Thyroid gland (tissue), 4 donors: Measurements from ENCODE around the gene FRAS1.

Experiments used
- POLR2A ChIP-seq, 2 donors: fragments of 450-650 bp; IDR thresholded peaks; one replicate each; pipeline ENCODE4 v1.6.1; 2017; ENCODE audit warnings: antibody characterized with exemption in 2 of 2, mild to moderate bottlenecking in 2 of 2, moderate library complexity in 1 of 2
- TF ChIP-seq, protein P1 (sequence below), 6 experiments: fragments of 200-600 bp in 3 of 6; fragments of 450-650 bp in 3 of 6; sonication (generic) in 3 of 6; IDR thresholded peaks; one replicate each; pipeline ENCODE4 v1.5.1; 2016 to 2019; ENCODE audit warnings: antibody characterized with exemption in 6 of 6, mild to moderate bottlenecking in 2 of 6, inconsistent platforms in 1 of 6, moderate library complexity in 1 of 6

DNA sequence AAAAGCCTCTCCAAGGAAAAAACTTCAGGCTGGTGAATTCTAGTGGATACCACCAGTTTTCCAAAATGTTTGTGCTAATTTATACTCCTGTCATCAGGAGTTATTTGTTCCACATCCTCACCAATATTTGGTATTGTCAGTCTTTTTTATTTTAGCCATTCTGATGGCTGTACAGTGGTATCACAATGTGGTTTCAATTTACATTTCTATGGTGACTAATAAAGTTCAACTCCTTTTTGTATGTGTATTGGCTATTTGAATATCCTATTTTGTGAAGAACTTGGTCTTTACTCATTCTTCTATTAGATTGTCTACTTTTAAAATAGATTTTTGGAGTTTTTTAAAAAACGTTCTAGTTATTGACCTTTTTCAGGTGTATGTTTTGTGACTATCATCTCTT, 33.0 kb upstream of the FRAS1 start:
- TF ChIP-seq, protein P1, sequence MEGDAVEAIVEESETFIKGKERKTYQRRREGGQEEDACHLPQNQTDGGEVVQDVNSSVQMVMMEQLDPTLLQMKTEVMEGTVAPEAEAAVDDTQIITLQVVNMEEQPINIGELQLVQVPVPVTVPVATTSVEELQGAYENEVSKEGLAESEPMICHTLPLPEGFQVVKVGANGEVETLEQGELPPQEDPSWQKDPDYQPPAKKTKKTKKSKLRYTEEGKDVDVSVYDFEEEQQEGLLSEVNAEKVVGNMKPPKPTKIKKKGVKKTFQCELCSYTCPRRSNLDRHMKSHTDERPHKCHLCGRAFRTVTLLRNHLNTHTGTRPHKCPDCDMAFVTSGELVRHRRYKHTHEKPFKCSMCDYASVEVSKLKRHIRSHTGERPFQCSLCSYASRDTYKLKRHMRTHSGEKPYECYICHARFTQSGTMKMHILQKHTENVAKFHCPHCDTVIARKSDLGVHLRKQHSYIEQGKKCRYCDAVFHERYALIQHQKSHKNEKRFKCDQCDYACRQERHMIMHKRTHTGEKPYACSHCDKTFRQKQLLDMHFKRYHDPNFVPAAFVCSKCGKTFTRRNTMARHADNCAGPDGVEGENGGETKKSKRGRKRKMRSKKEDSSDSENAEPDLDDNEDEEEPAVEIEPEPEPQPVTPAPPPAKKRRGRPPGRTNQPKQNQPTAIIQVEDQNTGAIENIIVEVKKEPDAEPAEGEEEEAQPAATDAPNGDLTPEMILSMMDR (IDR thresholded peaks at IDR 0.05) = no peak
- TF ChIP-seq POLR2A (IDR thresholded peaks at IDR 0.05) = no peak
